ENCODE data around the gene UBE2J2. TPM values are rescaled to one million over a fixed set of nuclear protein-coding genes. Genes with fewer than 3 reads are reported as not detected.

UBE2J2 gene
- total RNA-seq, 1 donor from 2014 or later = 65.1 TPM

GRCh38 chr1:1208713-1209433 is 64.8 kb downstream of the UBE2J2 start:
- no peaks in the 10 kb centered on the region for H3K36me3 ChIP-seq (ENCODE audit: control insufficient read depth, insufficient read depth, low read length)
- H3K27me3 ChIP-seq (ENCODE audit: control insufficient read depth, insufficient read depth, low read length) = peaks cover 14% of the 10 kb centered on the region
- no peak for TF ChIP-seq CTCF (IDR thresholded peaks at IDR 0.05; ENCODE audit: insufficient read depth, low read length, poor library complexity, severe bottlenecking)
- no peak overlapping the region for H3K4me3 ChIP-seq (ENCODE audit: low read depth, low read length)
- no peak for DNase-seq (ENCODE audit: low read depth)

- H3K4me3 ChIP-seq (ENCODE audit: low read depth, low read length) = no peak overlapping the region
- no peak for TF ChIP-seq CTCF (IDR thresholded peaks at IDR 0.05; ENCODE audit: insufficient read depth, low read length, poor library complexity, severe bottlenecking)
- DNase-seq (ENCODE audit: low read depth) = no peak
- H3K27me3 ChIP-seq (ENCODE audit: control insufficient read depth, insufficient read depth, low read length) = peaks cover 17% of the 10 kb centered on the region
- H3K36me3 ChIP-seq (ENCODE audit: control insufficient read depth, insufficient read depth, low read length) = no peaks in the 10 kb centered on the region
These were observed 66.1 kb downstream of the UBE2J2 start for GRCh38 chr1:1207571-1207892.

GRCh38 chr1:1206966-1207531 is 66.6 kb downstream of the UBE2J2 start:
- no peak for DNase-seq (ENCODE audit: low read depth)
- TF ChIP-seq CTCF (IDR thresholded peaks at IDR 0.05; ENCODE audit: insufficient read depth, low read length, poor library complexity, severe bottlenecking) = no peak
- Histone ChIP-seq H3K36me3 (ENCODE audit: control insufficient read depth, insufficient read depth, low read length) (no peaks in the 10 kb centered on the region), H3K27me3 (ENCODE audit: control insufficient read depth, insufficient read depth, low read length) (peaks cover 17% of the 10 kb centered on the region), H3K4me3 (ENCODE audit: low read depth, low read length) (no peak overlapping the region)

GRCh38 chr1:1206376-1206965 is 67.2 kb downstream of the UBE2J2 start, which contains the start of gene TNFRSF18:
Gene TNFRSF18 (minus strand): TSS chr1:1206592. CDS start chr1:1206571, 21 bp downstream.
- DNase-seq (ENCODE audit: low read depth) = no peak
- peak within 1 kb of the TSS; percentile 22 for H3K4me3 ChIP-seq (ENCODE audit: low read depth, low read length)
- TF ChIP-seq CTCF (IDR thresholded peaks at IDR 0.05; ENCODE audit: insufficient read depth, low read length, poor library complexity, severe bottlenecking) = no peak

GRCh38 chr1:1205769-1206375 is 67.8 kb downstream of the UBE2J2 start:
- H3K4me3 ChIP-seq (ENCODE audit: low read depth, low read length) = peak overlapping the region; percentile 22
- TF ChIP-seq CTCF (IDR thresholded peaks at IDR 0.05; ENCODE audit: insufficient read depth, low read length, poor library complexity, severe bottlenecking) = no peak

More at GRCh38 chr1:1206376-1206965, 67.2 kb downstream of the UBE2J2 start, which contains the start of gene TNFRSF18:
- no peaks in the 10 kb centered on the region for H3K36me3 ChIP-seq (ENCODE audit: control insufficient read depth, insufficient read depth, low read length)
- H3K27me3 ChIP-seq (ENCODE audit: control insufficient read depth, insufficient read depth, low read length) = peaks cover 17% of the 10 kb centered on the region

More at GRCh38 chr1:1205769-1206375, 67.8 kb downstream of the UBE2J2 start:
- Histone ChIP-seq H3K27me3 (ENCODE audit: control insufficient read depth, insufficient read depth, low read length) (peaks cover 17% of the 10 kb centered on the region), H3K36me3 (ENCODE audit: control insufficient read depth, insufficient read depth, low read length) (no peaks in the 10 kb centered on the region)
- no peak for DNase-seq (ENCODE audit: low read depth)

Measured in kidney epithelial cell (primary cell).